Thoracic aorta (tissue), 2 donors: ENCODE data around the gene PHOX2B. TPM values are rescaled to one million over a fixed set of nuclear protein-coding genes. Genes with fewer than 3 reads are reported as not detected.

ENCODE experiments used
- ATAC-seq: fragments of 150-250 bp; one replicate; pipeline ENCODE4 v1.8.0; 2017; ENCODE audit warnings: low read depth; ENCODE audit not compliant: insufficient number of reproducible peaks, low FRiP score
- DNase-seq: peaks from one replicate; pipeline ENCODE4 v3.0.0-alpha.2; 2020; ENCODE audit warnings: low spot score
- H3K27ac ChIP-seq, 2 donors: fragments of 200-600 bp; sonication (generic); 1 replicate in 1 of 2; 2 replicates in 1 of 2; pipeline ENCODE4 v1.5.1; 2016; ENCODE audit warnings: mild to moderate bottlenecking in 2 of 2, moderate library complexity in 2 of 2
- H3K27me3 ChIP-seq: fragments of 200-600 bp; sonication (generic); replicated peaks from 2 replicates; pipeline ENCODE4 v1.6.0; 2016; ENCODE audit warnings: mild to moderate bottlenecking; ENCODE audit not compliant: insufficient read depth
- H3K36me3 ChIP-seq: fragments of 200-600 bp; sonication (generic); one replicate; pipeline ENCODE4 v1.5.1; 2016
- H3K4me1 ChIP-seq, 2 donors: fragments of 200-600 bp; sonication (generic); 1 replicate in 1 of 2; 2 replicates in 1 of 2; pipeline versions ENCODE4 v1.5.1 to v1.6.0; 2016; ENCODE audit warnings: low read depth in 2 of 2, mild to moderate bottlenecking in 1 of 2; ENCODE audit not compliant: control insufficient read depth in 1 of 2
- H3K4me3 ChIP-seq: fragments of 200-600 bp; sonication (generic); 2 replicates; pipeline ENCODE4 v1.5.1; 2016; ENCODE audit warnings: mild to moderate bottlenecking
- H3K9me3 ChIP-seq: fragments of 200-600 bp; sonication (generic); 2 replicates; pipeline ENCODE4 v1.5.1; 2016
- total RNA-seq, 2 donors: library from RNA; depleted of rRNA; stranded (reverse); fragments of >200 nt; gene quantifications; one replicate each; pipeline versions ENCODE4 v1.1.0 to v1.2.3, GENCODE V29; 2016
- TF ChIP-seq, protein P1 (sequence below): fragments of 200-600 bp; sonication (generic); IDR thresholded peaks from one replicate; pipeline ENCODE4 v1.5.1; 2019; ENCODE audit warnings: antibody characterized with exemption

PHOX2B gene
- total RNA-seq, 2 donors from 2014 or later: not detected

DNA sequence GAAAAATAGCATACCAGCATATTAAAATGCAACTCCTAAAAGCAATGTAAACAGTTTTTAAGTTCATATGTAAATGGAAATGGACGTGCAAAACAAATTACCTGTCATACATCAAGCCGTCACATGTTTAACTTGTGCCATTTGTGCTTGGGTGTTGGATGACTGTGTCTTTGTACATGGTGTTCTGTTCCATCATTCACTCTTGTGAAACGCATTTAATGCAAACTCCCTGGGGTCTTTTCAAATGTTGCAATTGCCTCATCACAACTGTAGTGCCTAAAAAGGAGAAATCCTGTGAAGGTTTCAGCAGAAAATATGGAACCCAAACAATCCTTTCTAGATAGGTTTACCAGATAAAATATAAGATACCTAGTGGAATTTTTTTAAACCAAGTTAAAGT is 52.4 kb downstream of the PHOX2B start:
- H3K4me3 ChIP-seq: no peak overlapping the region
- ATAC-seq: no peak
- H3K36me3 ChIP-seq: peaks cover 7% of the 10 kb centered on the region

More for the DNA sequence above, 52.4 kb downstream of the PHOX2B start:
- Histone ChIP-seq H3K9me3 (no peaks in the 10 kb centered on the region), H3K4me1 (no peaks in the 10 kb centered on the region), H3K27me3 (no peaks in the 10 kb centered on the region), H3K27ac (no peak overlapping the region)
- TF ChIP-seq, protein P1, sequence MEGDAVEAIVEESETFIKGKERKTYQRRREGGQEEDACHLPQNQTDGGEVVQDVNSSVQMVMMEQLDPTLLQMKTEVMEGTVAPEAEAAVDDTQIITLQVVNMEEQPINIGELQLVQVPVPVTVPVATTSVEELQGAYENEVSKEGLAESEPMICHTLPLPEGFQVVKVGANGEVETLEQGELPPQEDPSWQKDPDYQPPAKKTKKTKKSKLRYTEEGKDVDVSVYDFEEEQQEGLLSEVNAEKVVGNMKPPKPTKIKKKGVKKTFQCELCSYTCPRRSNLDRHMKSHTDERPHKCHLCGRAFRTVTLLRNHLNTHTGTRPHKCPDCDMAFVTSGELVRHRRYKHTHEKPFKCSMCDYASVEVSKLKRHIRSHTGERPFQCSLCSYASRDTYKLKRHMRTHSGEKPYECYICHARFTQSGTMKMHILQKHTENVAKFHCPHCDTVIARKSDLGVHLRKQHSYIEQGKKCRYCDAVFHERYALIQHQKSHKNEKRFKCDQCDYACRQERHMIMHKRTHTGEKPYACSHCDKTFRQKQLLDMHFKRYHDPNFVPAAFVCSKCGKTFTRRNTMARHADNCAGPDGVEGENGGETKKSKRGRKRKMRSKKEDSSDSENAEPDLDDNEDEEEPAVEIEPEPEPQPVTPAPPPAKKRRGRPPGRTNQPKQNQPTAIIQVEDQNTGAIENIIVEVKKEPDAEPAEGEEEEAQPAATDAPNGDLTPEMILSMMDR: no peak
- DNase-seq: no peak

Other genes starting within 250 kb of the PHOX2B start
- 100 to 1,000 TPM in 1 of 2 donors, 10 to 100 TPM in 1; 95.3 to 158 TPM for gene LIMCH1, start 210.6 kb downstream of the PHOX2B start, total RNA-seq
- 10 to 100 TPM; 20.0 to 32.3 TPM for gene TMEM33, start 186.7 kb upstream of the PHOX2B start, total RNA-seq
- under 1 TPM in 1 of 2 donors, not detected in 1; 0.14 TPM for gene DCAF4L1, start 233.0 kb upstream of the PHOX2B start, total RNA-seq
- gene SLC30A9, start 241.8 kb upstream of the PHOX2B start, total RNA-seq: 10 to 100 TPM; 33.2 to 59.2 TPM